Nephron progenitor cell (in vitro differentiated cells): ENCODE measurements around the gene UVRAG.
"Not testable (repeated sequence)": the region's sequence is repeated elsewhere in the genome, so short reads cannot be mapped to it uniquely, and the experiment has no call there.

Experiments
- DNase-seq: peaks from one replicate; pipeline ENCODE4 v3.0.0; 2021
- H3K27ac Mint-ChIP-seq: 2 replicates; pipeline ENCODE4 v1.8.0; 2021; ENCODE audit warnings: mild to moderate bottlenecking, moderate library complexity, mixed read lengths
- H3K27me3 Mint-ChIP-seq: 2 replicates; pipeline ENCODE4 v1.8.0; 2021; ENCODE audit warnings: mild to moderate bottlenecking, low read depth, mixed read lengths; ENCODE audit not compliant: poor library complexity
- H3K36me3 Mint-ChIP-seq: 2 replicates; pipeline ENCODE4 v1.8.0; 2021; ENCODE audit warnings: low read depth, mixed read lengths
- H3K4me1 Mint-ChIP-seq: 2 replicates; pipeline ENCODE4 v1.8.0; 2021; ENCODE audit warnings: mixed read lengths
- H3K4me3 Mint-ChIP-seq: 2 replicates; pipeline ENCODE4 v1.8.0; 2021; ENCODE audit warnings: mild to moderate bottlenecking, moderate library complexity, mixed read lengths
- H3K9me3 Mint-ChIP-seq: 2 replicates; pipeline ENCODE4 v1.8.0; 2021; ENCODE audit warnings: mild to moderate bottlenecking, moderate library complexity, mixed read lengths
- CTCF ChIP-seq: fragments of 200-600 bp; sonication (generic); IDR thresholded peaks from 2 replicates; pipeline ENCODE4 v1.5.0; 2021; ENCODE audit warnings: antibody characterized with exemption

UVRAG gene

GRCh38 chr11:75850787-75851186 is 35.8 kb downstream of the UVRAG start:
- no peak overlapping the region for H3K4me3 Mint-ChIP-seq
- peaks cover 5% of the 10 kb centered on the region for H3K9me3 Mint-ChIP-seq
- H3K36me3 Mint-ChIP-seq, result peaks cover 27% of the 10 kb centered on the region
- no peak for DNase-seq
- H3K27ac Mint-ChIP-seq, result no peak overlapping the region
- H3K4me1 Mint-ChIP-seq, result no peaks in the 10 kb centered on the region
- TF ChIP-seq CTCF, result no peak
- H3K27me3 Mint-ChIP-seq, result no peaks in the 10 kb centered on the region

- TF ChIP-seq CTCF, result no peak
- Mint-ChIP-seq H3K4me3 (no peak overlapping the region), H3K27ac (no peak overlapping the region), H3K9me3 (peaks cover 5% of the 10 kb centered on the region), H3K27me3 (no peaks in the 10 kb centered on the region), H3K4me1 (no peaks in the 10 kb centered on the region), H3K36me3 (peaks cover 25% of the 10 kb centered on the region)
- no peak for DNase-seq
Measured at GRCh38 chr11:75851203-75851602, 36.2 kb downstream of the UVRAG start.

- Mint-ChIP-seq H3K4me3 (no peak overlapping the region), H3K27ac (no peak overlapping the region), H3K27me3 (no peaks in the 10 kb centered on the region), H3K4me1 (no peaks in the 10 kb centered on the region), H3K36me3 (peaks cover 25% of the 10 kb centered on the region), H3K9me3 (no peaks in the 10 kb centered on the region)
- TF ChIP-seq CTCF, result no peak
- DNase-seq, result no peak
Measured at GRCh38 chr11:75852406-75853017, 37.5 kb downstream of the UVRAG start.

- H3K4me1 Mint-ChIP-seq, H3K4me3 Mint-ChIP-seq, H3K27me3 Mint-ChIP-seq, H3K27ac Mint-ChIP-seq, DNase-seq, H3K9me3 Mint-ChIP-seq: not testable (repeated sequence)
- H3K36me3 Mint-ChIP-seq, result peaks cover 31% of the 10 kb centered on the region
Measured at GRCh38 chr11:75853563-75853962, 38.6 kb downstream of the UVRAG start.

- Mint-ChIP-seq H3K27me3 (no peaks in the 10 kb centered on the region), H3K9me3 (no peaks in the 10 kb centered on the region), H3K27ac (no peak overlapping the region), H3K4me3 (no peak overlapping the region), H3K36me3 (peaks cover 31% of the 10 kb centered on the region), H3K4me1 (no peaks in the 10 kb centered on the region)
- no peak for TF ChIP-seq CTCF
- DNase-seq, result no peak
Measured at GRCh38 chr11:75853971-75854370, 39.0 kb downstream of the UVRAG start.

GRCh38 chr11:75855206-75855605 is 40.2 kb downstream of the UVRAG start:
- no peaks in the 10 kb centered on the region for H3K27me3 Mint-ChIP-seq
- no peak overlapping the region for H3K27ac Mint-ChIP-seq
- no peaks in the 10 kb centered on the region for H3K9me3 Mint-ChIP-seq
- H3K4me3 Mint-ChIP-seq, result no peak overlapping the region
- H3K36me3 Mint-ChIP-seq, result peaks cover 31% of the 10 kb centered on the region
- TF ChIP-seq CTCF, result no peak
- DNase-seq, result no peak
- H3K4me1 Mint-ChIP-seq, result no peaks in the 10 kb centered on the region
